MM.1S (cell line): ENCODE measurements around the gene SHMT2.

Experiments used
- DNase-seq: peaks from one replicate; pipeline ENCODE4 v3.0.0-alpha.2; 2015
- H2AFZ ChIP-seq: fragments of 300-600 bp; sonication (generic); 2 replicates; pipeline ENCODE4 v1.6.0; 2016; ENCODE audit warnings: antibody characterized with exemption, low read length
- H3F3A ChIP-seq: fragments of 300-600 bp; sonication (generic); 2 replicates; pipeline ENCODE4 v1.6.1; 2016; ENCODE audit warnings: mild to moderate bottlenecking, antibody characterized with exemption, low read length, moderate library complexity, mixed read lengths; ENCODE audit not compliant: insufficient read depth
- H3K27ac ChIP-seq: fragments of 300-600 bp; sonication (generic); 2 replicates; pipeline ENCODE4 v1.5.1; 2016; ENCODE audit warnings: mild to moderate bottlenecking, low read length
- H3K27me3 ChIP-seq: fragments of 300-600 bp; sonication (generic); replicated peaks from 2 replicates; pipeline ENCODE4 v1.6.0; 2016; ENCODE audit warnings: low read length; ENCODE audit not compliant: insufficient read depth
- H3K36me3 ChIP-seq: fragments of 300-600 bp; sonication (generic); replicated peaks from 2 replicates; pipeline ENCODE4 v1.6.1; 2016; ENCODE audit warnings: mild to moderate bottlenecking, low read length, mixed read lengths; ENCODE audit not compliant: insufficient read depth
- H3K4me1 ChIP-seq: fragments of 300-600 bp; sonication (generic); 2 replicates; pipeline ENCODE4 v1.6.1; 2016; ENCODE audit warnings: low read length, mixed read lengths
- H3K4me2 ChIP-seq: fragments of 300-600 bp; sonication (generic); 2 replicates; pipeline ENCODE4 v1.6.0; 2016; ENCODE audit warnings: low read depth, low read length
- H3K4me3 ChIP-seq: fragments of 300-600 bp; sonication (generic); 2 replicates; pipeline ENCODE4 v1.5.1; 2016; ENCODE audit warnings: low read length, mixed read lengths
- H3K79me2 ChIP-seq: fragments of 300-600 bp; sonication (generic); 2 replicates; pipeline ENCODE4 v1.6.1; 2016; ENCODE audit warnings: mixed run types, low read length, mixed read lengths
- H3K9ac ChIP-seq: fragments of 300-600 bp; sonication (generic); 2 replicates; pipeline ENCODE4 v1.6.1; 2016; ENCODE audit warnings: low read length, mixed read lengths
- H3K9me2 ChIP-seq: fragments of 300-600 bp; sonication (generic); replicated peaks from 2 replicates; pipeline ENCODE4 v1.6.1; 2016; ENCODE audit warnings: mild to moderate bottlenecking, low read length, mixed read lengths; ENCODE audit not compliant: insufficient read depth
- H3K9me3 ChIP-seq: fragments of 300-600 bp; sonication (generic); replicated peaks from 2 replicates; pipeline ENCODE4 v1.6.1; 2016; ENCODE audit warnings: mild to moderate bottlenecking, low read length, mixed read lengths; ENCODE audit not compliant: insufficient read depth
- H4K20me1 ChIP-seq: fragments of 300-600 bp; sonication (generic); 2 replicates; pipeline ENCODE4 v1.6.1; 2016; ENCODE audit warnings: mild to moderate bottlenecking, low read length, moderate library complexity, mixed read lengths; ENCODE audit not compliant: insufficient read depth
- EZH2 ChIP-seq: fragments of 300-600 bp; sonication (generic); optimal IDR thresholded peaks from 2 replicates; pipeline ENCODE3; 2017; ENCODE audit warnings: low read depth, mild to moderate bottlenecking, antibody characterized with exemption, low read length, mixed read lengths
- EZH2phosphoT487 ChIP-seq: fragments of 300-600 bp; sonication (generic); IDR thresholded peaks from 2 replicates; pipeline ENCODE4 v1.6.1; 2018; ENCODE audit warnings: antibody characterized with exemption, low read length
- TF ChIP-seq, protein P1 (sequence below): fragments of 300-600 bp; sonication (generic); IDR thresholded peaks from 2 replicates; pipeline ENCODE4 v1.5.1; 2016; ENCODE audit warnings: antibody characterized with exemption, low read length, mixed read lengths

The SHMT2 gene

DNA sequence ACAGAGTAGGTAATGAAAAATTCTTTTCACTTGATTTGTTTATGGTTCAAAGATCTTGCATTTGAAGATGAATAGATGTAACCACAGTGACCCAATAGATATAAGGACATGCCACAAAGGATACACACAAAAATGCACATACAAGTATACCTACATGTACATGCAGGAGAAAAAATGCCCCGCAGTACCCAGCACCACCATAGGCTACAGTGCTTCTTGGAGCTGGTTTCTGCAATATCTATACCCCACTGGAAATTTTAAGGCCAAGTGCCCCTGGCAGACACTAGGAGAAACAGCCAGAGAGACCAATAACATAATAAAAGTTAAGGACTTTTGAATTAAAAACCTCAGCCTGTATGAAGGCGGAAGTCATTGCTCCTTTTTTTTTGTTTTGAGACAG is 33.6 kb downstream of the SHMT2 start:
- Histone ChIP-seq H2AFZ (no peak overlapping the region), H3K4me1 (no peaks in the 10 kb centered on the region), H3K4me2 (no peak overlapping the region)

DNA sequence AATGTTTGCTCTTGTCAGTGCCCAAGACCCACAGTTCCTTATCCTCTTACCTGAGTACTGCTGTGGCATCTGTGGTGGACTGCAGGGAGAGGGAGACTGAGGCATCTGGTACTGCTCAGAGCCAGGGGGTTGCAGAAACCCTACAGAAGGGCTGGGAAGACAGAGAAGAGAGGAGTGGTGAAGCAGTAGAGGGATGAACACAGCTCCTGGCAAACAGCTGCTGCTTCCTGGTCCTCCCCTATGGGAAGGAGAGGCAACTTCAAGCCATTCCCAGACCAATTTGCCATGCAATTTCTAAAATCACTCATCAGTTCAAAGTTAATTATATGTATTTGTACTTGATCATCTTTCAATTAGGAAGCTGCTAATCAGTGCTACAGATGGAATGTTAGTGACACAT is 37.2 kb downstream of the SHMT2 start:
- Histone ChIP-seq H3K27ac (no peak overlapping the region), H3K9ac (no peak overlapping the region), H3K4me2 (no peak overlapping the region), H3K4me3 (no peak overlapping the region), H3K79me2 (no peaks in the 10 kb centered on the region), H3K4me1 (no peaks in the 10 kb centered on the region), H2AFZ (no peak overlapping the region), H3K9me2 (no peaks in the 10 kb centered on the region), H3K9me3 (no peaks in the 10 kb centered on the region), H3K27me3 (no peaks in the 10 kb centered on the region), H3F3A (no peaks in the 10 kb centered on the region), H4K20me1 (no peaks in the 10 kb centered on the region), H3K36me3 (no peaks in the 10 kb centered on the region)
- no peak for DNase-seq
- TF ChIP-seq EZH2 (no peak), EZH2phosphoT487 (no peak)
- TF ChIP-seq, protein P1, sequence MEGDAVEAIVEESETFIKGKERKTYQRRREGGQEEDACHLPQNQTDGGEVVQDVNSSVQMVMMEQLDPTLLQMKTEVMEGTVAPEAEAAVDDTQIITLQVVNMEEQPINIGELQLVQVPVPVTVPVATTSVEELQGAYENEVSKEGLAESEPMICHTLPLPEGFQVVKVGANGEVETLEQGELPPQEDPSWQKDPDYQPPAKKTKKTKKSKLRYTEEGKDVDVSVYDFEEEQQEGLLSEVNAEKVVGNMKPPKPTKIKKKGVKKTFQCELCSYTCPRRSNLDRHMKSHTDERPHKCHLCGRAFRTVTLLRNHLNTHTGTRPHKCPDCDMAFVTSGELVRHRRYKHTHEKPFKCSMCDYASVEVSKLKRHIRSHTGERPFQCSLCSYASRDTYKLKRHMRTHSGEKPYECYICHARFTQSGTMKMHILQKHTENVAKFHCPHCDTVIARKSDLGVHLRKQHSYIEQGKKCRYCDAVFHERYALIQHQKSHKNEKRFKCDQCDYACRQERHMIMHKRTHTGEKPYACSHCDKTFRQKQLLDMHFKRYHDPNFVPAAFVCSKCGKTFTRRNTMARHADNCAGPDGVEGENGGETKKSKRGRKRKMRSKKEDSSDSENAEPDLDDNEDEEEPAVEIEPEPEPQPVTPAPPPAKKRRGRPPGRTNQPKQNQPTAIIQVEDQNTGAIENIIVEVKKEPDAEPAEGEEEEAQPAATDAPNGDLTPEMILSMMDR = no peak

More for the DNA sequence above, 33.6 kb downstream of the SHMT2 start:
- H3K9ac ChIP-seq = no peak overlapping the region
- no peaks in the 10 kb centered on the region for H4K20me1 ChIP-seq
- H3K36me3 ChIP-seq = no peaks in the 10 kb centered on the region
- no peak overlapping the region for H3K27ac ChIP-seq
- no peaks in the 10 kb centered on the region for H3K9me3 ChIP-seq
- no peaks in the 10 kb centered on the region for H3F3A ChIP-seq
- no peak for DNase-seq
- H3K4me3 ChIP-seq = no peak overlapping the region
- H3K27me3 ChIP-seq = no peaks in the 10 kb centered on the region
- TF ChIP-seq EZH2phosphoT487 = no peak
- TF ChIP-seq, protein P1 = no peak
- no peak for TF ChIP-seq EZH2
- no peaks in the 10 kb centered on the region for H3K9me2 ChIP-seq
- H3K79me2 ChIP-seq = no peaks in the 10 kb centered on the region

DNA sequence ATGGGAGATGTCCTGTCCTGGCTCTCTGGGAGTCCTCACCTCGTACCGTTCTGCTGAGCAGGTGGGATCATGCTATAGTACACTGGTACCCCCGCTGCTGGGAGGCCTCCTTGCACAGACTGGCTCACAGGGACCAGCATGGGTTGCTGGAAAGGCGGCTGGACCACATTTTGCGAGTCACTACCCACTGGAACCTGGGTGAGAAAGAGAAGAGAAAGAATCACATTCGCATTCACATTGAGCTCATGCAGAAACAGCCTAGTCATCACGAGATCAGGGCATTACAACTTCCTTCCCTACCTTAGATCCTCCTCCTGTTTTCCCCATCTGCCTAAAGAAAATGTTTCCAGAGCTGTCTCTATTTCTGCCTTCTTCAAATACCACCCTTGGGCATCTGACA is 38.8 kb downstream of the SHMT2 start:
- H3K4me1 ChIP-seq = no peaks in the 10 kb centered on the region
- no peaks in the 10 kb centered on the region for H3K27me3 ChIP-seq
- H3K4me3 ChIP-seq = no peak overlapping the region
- no peaks in the 10 kb centered on the region for H3K36me3 ChIP-seq
- H3K9me2 ChIP-seq = no peaks in the 10 kb centered on the region
- no peaks in the 10 kb centered on the region for H4K20me1 ChIP-seq
- H3K9me3 ChIP-seq = no peaks in the 10 kb centered on the region
- H3K9ac ChIP-seq = no peak overlapping the region
- H3K4me2 ChIP-seq = no peak overlapping the region
- no peak overlapping the region for H2AFZ ChIP-seq
- no peaks in the 10 kb centered on the region for H3F3A ChIP-seq
- H3K27ac ChIP-seq = no peak overlapping the region
- no peak for DNase-seq
- H3K79me2 ChIP-seq = no peaks in the 10 kb centered on the region
- TF ChIP-seq, protein P1 = no peak
- TF ChIP-seq EZH2phosphoT487 (no peak), EZH2 (no peak)
